HL-60 (cell line): Measurements from ENCODE around the gene SNRPA1.

Source experiments
- POLR2AphosphoS5 ChIP-seq: IDR thresholded peaks from 2 replicates; pipeline ENCODE4 v1.6.1; 2012; ENCODE audit warnings: low read depth
- TF ChIP-seq, protein P1 (sequence below): IDR thresholded peaks from one replicate; pipeline ENCODE4 v1.5.1; 2011; ENCODE audit warnings: low read length, control low read depth, inconsistent platforms; ENCODE audit not compliant: insufficient read depth

DNA sequence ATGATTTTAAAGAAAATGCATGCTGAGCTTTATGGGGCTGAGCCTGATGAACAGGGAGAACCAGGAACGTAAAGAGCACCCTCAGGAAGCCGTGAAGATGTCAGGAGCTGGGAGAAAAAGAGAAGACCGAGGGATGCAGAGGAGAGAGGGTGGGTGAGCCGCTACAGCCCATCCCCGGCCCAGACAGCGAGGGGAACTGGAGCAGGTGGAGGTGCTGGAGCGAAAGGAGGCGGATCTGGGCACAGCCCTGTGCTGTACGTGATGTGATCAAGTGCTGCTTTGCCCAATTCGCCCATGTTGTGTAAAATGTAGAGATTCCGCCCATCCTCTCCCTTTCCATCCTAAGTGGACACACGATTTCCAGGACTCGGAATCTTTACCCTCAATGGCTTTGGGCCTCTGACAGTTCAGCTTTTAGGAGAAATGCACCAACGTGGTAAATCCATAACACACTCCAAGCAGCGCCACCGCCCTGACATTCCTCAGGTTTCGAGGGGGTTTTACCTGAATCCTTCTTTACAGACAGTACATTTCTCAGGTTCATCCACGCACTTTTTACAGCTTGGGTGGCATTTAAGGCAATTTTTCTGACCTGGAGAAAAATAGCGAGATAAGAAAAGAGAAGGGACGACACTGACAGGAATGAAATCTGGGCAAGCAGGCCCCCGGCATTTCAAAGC lies 27.1 kb upstream of the SNRPA1 start:
- no peak for TF ChIP-seq POLR2AphosphoS5
- TF ChIP-seq, protein P1, sequence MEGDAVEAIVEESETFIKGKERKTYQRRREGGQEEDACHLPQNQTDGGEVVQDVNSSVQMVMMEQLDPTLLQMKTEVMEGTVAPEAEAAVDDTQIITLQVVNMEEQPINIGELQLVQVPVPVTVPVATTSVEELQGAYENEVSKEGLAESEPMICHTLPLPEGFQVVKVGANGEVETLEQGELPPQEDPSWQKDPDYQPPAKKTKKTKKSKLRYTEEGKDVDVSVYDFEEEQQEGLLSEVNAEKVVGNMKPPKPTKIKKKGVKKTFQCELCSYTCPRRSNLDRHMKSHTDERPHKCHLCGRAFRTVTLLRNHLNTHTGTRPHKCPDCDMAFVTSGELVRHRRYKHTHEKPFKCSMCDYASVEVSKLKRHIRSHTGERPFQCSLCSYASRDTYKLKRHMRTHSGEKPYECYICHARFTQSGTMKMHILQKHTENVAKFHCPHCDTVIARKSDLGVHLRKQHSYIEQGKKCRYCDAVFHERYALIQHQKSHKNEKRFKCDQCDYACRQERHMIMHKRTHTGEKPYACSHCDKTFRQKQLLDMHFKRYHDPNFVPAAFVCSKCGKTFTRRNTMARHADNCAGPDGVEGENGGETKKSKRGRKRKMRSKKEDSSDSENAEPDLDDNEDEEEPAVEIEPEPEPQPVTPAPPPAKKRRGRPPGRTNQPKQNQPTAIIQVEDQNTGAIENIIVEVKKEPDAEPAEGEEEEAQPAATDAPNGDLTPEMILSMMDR = no peak
